HG02973 (cell line): ENCODE data around the gene ETV5.

ENCODE experiments used
- ATAC-seq: cut with Tn5 transposase; IDR thresholded peaks from one replicate; pipeline ENCODE4 v1.9.1; 2021; ENCODE audit warnings: moderate library complexity; ENCODE audit not compliant: unreplicated experiment

The ETV5 gene

DNA sequence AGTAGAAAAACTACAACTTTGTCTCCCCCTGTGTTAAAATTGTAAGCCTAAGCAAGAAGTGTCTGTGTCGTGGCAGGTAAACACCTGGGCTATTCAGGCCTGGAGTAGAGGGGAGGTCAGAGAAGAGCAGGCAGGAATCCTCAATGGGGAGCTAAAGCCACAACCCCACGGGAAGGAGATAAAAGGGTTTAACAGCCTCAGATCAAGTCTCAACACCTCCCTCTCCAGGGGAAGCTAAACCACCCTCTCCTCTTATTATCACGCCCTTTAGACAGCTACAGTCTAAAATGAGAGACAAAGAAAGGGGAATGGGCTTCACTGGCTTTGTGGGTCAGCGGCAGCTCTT is 11.6 kb downstream of the ETV5 start:
- no peak for ATAC-seq

DNA sequence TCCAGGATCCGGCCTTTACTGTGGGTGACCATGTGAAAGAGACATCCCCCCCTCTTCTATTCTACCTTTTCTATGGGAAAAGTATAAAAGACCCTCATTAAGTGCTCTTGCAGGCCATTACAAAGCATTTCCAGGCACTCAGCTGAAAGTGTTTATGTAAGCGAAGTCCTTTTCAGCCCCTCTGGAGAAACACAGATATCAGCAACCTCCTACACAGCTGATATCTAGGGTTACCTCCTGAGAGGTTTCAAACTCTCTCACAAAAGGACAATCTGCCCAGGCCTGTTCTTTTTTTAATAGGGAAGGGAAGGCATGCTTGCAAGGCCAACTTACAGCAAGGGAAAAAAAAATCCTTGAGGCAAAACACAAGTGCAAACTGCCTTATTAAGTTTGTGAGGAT is 12.6 kb downstream of the ETV5 start:
- ATAC-seq, result no peak

DNA sequence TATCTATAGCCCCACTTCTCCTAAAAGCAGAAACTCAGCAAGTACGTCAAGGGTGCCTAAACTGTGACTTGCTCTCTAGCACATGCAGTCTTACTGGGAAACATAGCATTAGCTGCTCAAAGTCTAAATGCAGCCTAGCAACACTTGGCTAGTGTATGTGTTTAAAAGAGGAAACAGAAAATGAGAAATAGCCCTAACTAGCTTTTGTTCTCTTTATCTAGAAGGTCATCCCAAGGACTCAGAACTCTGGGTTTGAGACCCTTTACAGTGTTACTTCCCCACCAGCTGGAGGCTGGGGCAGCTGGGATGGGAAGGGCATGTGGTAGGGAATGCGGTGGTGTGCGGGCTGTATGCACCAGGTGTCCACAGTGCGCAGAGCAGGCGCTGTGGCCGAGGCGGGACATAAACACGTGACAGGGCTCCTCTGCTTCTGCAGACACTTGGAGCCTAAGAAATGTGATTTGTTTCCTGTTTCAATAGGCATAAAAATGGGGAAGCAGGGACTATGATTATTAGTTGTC is 13.3 kb downstream of the ETV5 start:
- no peak for ATAC-seq

DNA sequence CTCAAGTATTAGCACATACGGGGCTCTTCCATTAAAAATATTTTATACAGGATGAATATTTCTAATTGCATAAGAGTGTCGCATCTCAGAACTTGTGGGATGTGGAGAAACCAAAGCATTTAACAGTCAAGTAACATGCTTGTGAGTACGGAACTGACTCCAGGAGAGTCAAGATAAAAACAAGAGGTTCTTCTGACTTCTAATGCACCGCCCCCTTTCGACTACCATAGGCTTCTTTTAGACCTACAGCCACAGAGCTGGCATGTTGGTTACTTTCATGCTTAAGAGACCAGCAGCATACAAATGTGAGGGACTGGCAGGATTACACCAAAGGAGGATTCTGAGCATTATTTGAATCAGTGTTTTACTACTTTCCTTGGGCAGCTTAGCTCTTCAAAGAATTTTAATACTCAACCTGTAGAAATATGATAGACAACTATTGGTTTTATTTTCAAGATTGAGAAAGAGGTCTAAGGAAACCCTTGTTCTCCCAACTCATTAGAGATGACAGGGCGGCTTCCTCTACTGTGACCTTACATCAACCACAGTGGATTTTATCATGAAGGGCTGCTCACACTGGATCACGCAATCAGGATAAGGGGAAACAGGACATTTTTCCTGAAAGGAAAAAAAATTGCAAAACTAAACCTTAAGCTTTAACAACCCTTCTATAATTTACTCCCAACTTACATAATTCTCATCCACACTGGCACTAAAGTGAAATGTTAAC is 14.0 kb downstream of the ETV5 start:
- ATAC-seq, result no peak

DNA sequence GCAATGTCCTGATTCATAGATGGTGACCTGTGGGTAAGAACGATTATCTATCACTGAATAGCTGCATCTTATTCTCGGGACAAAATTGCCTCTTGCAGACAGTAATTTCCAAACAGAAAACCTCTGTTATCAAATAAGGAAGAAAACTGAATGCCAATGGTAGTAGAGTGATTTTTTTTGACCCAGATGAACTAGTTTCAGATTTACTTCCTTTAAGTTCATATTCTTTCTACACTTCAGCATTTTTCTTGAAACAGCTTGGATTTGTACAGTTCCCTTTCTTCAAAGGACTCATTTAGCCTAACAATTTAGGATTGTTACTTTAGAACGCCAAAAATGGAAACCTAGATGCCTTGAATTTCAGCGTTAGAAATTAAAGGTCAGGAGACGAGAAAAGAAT is 14.6 kb downstream of the ETV5 start:
- no peak for ATAC-seq

DNA sequence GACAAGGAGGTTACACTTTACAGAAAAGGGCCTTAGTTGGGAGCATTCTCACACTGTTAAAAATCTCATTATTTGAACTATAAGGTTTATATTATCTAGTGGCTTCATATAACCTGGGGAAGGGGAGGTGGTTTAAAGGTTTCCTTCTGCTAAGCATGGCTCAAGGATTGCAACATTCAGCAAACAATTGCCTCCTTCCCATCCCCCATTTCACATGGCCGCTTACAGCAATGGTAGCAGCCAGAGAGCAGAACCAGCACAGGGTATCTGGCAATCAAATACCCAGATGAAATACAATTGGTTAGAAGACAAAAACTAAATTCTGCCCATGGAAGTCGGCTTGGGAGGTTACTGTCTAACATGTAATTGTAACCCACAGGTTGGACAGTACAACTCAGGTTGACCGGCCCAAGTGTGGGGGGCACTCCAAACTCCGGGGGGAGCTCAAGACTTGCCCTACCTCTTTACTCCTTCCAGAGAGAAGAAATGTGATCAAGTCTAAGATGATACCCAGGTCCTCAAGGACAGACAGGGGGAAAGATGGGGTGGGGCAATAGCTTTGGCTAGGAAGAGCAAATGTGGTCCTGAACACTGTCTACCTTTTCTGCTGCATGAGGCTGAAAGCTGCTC is 15.5 kb downstream of the ETV5 start:
- ATAC-seq, result no peak

DNA sequence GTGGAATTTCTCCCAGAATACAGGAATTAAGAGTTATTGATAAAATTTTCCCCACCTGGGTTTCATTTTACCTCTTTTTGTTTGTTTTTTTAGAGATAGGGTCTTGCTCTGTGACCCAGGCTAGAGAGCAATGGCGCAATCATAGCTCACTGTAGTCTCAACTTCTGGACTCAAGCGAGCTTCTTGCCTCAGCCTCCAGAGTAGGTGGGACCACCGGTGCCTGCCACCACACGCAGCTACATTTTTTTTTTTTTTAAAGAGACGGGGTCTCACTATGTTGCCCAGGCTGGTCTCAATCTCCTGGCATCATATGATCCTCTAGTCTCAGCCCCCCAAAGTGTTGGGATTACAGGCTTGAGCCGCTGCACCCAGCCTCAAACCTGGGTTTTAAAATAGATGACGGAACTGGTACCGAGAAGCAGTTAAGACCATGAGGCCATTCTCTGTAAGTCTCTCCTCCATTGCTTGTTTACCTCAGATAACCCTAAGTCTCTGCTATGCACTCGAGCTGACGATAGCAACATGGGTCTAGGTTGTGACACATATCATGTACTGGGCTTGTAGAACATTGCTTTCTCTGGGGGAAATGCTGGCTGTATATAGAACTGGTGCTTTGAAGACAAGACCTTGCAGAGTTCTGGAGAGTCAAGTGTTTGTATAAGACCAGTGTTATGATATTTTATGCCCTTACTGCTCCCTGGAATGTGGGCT is 16.4 kb downstream of the ETV5 start:
- ATAC-seq, result no peak

DNA sequence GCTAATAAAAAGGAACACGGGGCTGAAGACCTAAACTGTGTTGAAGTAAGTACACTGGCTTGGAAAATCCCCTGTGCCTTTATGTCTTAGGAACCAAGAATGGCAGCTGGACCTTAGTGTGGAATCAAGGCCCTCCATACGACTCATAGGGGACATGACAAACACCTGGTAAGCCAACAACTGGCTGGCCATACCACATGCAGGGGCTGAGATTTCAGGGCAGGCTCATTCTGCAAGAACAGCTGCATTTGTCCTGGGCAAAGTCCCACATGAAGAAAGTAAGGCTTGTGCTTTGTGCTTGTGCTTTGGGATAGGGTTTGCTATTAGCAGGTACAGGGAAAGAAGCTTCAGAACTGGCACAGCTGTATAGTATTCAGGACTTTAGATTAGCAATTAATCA is 18.0 kb downstream of the ETV5 start:
- ATAC-seq, result no peak

DNA sequence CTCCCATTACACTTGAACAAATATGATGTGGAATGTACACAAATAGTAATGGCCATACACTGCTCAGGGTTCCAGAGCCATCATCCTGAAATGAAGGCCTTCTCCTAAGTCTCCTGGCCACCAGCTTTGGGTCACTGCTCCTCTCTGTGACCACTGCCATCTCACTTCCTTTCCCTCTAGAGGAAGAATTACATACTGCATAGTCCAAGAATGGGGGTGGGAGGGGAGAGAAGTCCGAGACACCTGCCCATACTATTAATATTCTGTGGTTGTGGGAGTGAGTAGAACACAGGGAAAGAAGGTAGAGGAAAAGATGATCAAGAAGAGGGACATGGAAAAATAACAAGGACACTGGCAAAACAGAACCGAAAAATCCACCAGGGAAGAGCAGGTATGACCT is 20.6 kb downstream of the ETV5 start:
- no peak for ATAC-seq

DNA sequence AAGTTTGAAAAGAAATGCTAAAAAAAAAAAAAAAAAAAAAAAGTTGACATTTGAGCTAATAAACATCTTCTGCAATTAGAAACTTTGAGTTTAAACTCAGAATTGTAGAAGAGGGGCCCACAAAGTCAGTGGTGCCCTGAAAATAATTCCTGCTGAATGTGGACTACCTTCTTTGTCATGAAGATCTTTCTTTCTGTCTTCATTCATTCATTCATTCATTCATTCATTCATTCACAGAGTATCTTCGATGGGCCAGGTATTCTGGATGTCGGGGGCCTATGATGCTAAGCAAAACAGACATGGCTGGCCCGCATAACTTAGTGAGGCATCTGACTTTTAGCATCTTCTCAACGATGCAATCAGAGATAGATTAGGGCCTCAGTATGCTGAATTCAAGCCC is 24.6 kb downstream of the ETV5 start:
- no peak for ATAC-seq

DNA sequence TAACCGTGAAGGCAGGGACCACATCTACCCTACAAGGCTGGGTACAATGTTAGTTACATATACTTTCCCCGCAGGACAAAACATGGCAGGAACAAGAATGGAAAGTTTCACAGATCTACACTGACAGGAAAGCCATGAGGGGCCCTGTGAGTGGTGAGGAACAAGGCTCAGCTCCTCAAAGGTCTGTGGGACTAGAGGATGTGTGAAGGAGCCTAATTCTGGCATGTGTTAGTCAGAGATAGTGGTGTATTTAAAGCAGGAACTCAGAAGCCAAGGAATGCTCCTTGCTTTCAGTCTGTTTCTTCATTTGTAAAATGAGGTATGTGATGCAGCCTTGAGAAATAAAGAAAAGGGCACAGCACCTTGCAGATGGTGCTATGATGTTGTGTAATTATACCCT is 25.1 kb downstream of the ETV5 start:
- ATAC-seq, result no peak

DNA sequence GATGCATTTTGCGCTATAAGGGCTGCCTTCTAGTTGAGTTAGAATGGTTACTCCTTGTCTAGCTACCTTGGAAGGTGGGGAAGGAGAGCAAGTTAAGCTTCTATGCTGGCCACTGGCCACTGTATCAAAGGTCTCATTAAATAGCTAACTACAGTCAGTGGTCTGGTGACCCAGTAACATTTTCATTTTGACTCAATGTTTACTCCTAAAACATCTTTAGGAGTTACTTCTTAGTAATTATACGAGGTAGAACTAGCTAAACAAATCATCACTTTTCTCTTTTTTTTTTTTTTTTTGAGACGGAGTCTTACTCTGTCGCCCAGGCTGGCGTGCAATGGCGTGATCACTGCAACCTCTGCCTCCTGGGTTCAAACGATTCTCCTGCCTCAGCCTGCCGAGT is 26.7 kb downstream of the ETV5 start:
- ATAC-seq, result no peak

DNA sequence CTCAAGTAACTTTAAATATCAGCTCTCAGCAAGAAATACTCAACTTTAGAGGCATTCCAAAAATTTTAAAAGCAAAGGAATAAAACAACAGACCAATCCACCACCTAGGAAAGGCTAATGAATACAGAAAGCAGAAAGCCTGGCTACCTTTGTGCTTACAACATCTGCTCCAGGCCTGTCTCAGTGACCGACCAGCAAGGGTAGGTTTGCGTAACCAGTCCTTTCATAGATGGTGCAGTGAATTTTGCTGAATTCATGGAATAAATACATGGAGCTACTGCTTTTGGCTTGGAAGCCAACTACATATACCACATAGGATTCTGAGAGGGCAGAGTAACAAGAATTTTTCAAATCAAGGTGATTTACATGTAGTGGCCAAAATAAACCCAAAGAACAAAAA is 27.2 kb downstream of the ETV5 start:
- ATAC-seq, result no peak

DNA sequence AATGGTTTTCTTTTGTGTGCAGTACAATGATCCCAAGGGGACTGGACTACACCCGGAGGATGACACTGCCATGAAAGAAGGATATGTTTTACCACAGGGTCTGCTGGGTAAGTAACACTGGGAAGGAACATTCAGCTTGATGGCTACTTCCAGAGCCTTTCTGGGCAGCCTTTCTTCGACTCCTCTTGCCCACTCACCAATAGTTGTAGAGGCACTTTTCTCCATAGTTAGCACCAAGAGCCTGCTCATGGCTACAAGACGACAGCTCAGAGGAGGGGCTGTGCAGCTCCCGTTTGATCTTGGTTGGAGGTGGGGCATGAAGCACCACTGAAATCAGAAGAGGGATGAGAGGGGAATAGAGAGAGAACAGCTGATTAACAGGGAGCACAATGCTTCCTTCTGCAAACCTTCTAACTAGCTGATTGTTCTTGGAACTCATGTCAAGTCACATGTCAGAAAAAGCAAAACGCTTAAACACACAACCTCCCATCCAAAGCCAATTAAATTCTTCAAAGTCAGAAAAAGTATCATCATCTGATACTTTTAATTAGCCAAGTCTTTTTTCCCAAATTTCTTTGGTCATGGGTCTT is 27.9 kb downstream of the ETV5 start:
- no peak for ATAC-seq

DNA sequence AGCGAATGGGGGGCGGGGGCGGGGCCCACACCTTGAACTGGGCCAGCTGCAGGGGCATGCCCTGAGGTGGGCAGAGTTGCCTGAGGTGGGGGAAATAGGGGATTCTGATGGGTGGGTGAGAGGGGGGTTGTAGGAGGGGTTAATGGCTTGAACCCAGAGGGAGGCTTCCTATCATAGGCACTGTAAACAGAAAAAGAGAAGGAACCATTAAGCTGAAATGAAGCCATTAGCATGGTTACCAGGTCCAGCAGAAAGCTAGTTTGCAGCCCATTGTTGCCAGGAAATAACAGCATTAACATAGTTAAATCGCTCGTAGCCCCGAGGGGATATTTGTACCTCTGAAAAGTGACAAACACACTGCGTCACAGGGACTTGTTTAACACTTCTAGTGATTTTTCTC is 29.0 kb downstream of the ETV5 start:
- no peak for ATAC-seq

DNA sequence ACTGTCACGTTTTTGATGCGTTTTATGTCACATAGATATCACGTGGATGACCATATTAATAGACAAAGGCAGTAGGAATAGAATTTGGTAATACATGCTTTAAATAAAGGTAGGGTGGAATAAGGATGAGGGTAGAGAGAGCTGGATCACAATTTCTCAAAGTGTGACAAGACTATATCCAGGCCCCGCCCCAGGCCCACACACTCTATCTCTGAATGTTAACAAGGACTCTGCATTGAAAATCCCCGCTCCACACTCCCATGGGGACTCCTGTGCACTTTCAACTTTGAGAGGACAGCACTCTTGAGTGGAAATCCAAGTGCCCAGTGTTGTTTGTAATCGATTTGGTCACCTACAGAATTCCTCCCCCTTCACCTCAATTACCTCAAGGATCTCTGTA is 31.4 kb downstream of the ETV5 start:
- ATAC-seq, result no peak

DNA sequence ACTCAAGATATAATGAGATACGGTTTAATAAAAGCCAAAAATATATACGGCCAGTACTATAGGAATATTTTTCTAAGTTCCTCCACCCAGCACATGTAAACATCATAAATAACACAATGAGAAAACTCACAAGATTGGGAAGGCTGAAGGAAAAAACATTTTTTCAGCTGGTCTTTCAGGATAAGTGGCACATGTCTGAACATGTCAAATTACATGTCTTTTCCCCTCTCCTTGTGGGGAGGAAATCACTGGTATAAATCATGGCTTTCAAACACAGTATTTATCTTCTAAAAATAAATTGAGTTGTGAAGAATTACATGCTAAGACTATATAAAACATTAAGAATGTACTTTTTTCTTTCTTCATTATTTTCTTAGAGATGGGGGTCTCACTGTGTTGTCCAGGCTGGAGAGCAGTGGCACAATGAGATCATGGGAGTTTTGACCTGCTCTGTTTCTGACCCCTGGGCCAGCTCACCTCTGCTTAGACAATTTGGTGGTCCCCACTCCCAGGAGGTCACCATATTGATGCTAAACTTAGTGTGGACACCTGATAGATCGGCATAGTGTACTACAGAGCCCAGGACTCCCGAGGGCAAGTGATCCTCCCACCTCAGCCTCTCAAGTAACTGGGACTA is 32.8 kb downstream of the ETV5 start:
- no peak for ATAC-seq

DNA sequence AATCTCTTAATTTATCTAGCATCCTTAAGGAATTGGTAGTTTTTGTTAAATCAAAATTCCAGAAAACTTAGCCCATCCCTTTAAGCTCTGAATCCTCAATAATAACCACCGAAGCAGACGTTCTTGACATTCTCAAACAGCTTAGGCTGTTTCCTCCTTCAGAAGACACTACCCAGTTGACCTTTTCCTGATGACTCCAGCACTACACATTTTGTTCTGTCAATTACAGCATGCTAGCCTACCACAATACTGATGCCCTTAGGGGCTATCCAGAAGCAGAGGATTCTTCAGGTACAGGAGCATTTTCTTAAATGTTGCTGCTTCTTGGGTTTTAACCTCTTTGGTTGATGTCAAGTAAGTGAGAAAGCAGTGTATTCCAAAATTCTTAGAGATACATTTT is 33.4 kb downstream of the ETV5 start:
- no peak for ATAC-seq

DNA sequence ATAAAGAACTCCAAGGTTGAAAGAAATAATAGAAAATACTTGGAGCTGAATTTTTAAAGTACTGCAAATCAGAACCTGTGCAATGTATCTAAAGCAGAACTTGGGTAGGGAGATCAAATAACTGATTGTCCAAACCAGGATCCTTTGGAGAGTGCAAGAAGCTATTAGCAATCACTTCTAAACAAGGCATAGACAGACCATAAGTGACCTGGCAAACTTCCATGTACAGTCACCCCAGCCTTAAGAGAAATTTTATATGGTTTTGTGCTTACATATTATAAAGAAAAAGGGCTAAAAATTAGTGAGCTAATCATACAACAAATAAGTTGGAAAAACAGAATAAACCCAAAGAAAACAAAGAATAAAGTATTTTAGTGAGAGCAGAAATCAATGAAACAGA is 35.2 kb downstream of the ETV5 start:
- no peak for ATAC-seq

DNA sequence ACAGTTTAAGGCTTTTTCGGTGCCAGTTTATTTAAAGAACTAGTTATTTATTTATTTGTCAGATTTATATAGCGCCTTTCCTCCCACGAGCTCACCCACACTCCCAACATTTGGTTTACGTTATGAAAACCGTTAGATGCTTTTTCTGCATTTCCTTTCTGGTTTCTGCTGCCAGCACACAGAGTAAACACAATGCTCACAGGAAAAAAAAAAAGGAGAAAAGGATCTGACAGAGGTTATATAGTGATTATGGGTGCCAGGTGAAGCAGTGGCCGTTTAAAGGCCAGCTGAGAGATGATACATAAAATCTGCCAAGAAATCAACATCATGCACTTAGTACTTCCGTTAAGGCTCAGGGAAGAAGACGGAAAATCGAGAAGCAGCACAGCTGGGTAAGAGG is 37.9 kb downstream of the ETV5 start:
- ATAC-seq, result no peak

DNA sequence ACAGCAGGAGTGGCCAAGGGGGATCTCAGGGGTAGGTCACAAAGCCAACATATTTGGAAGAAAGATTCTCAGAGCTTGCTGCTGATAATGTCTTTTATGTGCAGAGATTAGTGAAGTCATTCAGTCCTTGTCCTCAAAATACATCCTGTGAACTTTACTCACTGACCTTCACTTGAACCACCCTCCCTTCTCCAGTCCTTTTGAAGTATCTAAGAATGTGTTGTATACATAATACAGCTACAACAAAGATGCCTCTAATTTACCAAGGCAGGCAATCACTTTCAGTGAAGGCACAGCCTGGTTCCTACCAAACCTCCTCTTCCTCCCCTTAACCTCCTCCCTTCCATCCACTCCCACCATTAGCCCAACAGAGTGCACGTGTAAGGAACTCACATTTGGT is 38.3 kb downstream of the ETV5 start:
- ATAC-seq, result no peak
